HEK293 (cell line): ENCODE data around the gene ACADL.

Experiments
- CTCF ChIP-seq: fragments of 450-650 bp; formaldehyde crosslinking; IDR thresholded peaks from 2 replicates; pipeline ENCODE4 v1.5.1; 2016; ENCODE audit warnings: missing biosample characterization, missing genetic modification characterization
- PATZ1 ChIP-seq: fragments of 450-650 bp; formaldehyde crosslinking; IDR thresholded peaks from 2 replicates; pipeline ENCODE4 v1.5.1; 2016; ENCODE audit warnings: missing biosample characterization, missing genetic modification characterization

GRCh38 chr2:210224941-210225672, at the start of gene ACADL:
- TF ChIP-seq CTCF (tag by site-specific recombination) = peak; percentile 68
- no peak for TF ChIP-seq PATZ1 (tag by site-specific recombination)
